ENCODE results near the gene NCOR2. TPM values are rescaled to one million over a fixed set of nuclear protein-coding genes. Genes with fewer than 3 reads are reported as not detected.

NCOR2 gene
- total RNA-seq, 4 donors from 2014 or later = 211 to 265 (median 225) TPM

DNA sequence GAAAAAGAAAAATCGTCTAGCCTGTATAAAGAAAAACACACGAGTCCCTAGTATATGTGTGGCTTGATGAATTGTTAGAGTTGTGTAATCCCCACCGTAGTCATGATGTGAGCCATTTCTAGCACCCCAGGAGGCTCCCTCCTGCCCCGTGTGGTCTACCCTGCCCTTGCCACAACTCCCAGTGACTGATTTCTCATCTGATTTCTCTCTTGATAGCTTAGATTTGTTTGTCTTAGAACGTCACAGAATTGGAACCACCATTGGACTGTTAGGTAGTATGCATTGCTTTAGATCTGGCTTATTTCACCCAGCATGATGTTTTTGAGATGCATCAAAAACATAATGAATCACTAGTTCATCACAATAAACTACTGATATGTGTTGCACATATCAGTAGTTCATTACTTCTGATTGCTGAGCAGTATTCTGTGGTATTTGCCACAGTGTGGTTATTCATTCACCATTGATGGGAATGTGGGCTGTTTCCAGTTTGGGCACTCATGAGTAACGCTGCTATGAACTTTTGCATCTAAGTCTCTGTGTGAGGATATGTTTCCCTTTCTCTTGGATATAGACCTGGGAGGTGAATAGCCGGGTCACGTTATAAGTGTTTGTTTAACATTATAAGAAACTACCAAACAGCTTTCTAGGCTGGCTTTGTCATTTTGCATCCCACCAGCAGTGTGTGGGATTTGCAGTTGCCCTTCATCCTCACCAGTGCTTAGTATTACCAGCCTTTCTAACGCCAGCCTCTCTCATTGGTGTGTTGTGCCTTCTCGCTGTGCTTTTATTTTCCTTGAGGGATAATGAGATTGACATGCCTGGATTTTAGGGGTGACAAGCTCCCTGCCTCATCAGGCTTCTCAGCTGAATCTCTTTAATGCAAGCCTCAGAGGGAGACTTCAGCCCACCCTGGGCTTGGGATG is 31.9 kb upstream of the NCOR2 start:
- 68 to 84% methylated on average over 10 of the region's 10 CpGs for WGBS, 2 donors
- Histone ChIP-seq H3K4me3 (no peak overlapping the region), H3K27ac (no peak overlapping the region), H3K9me3 (no peaks in the 10 kb centered on the region), H3K36me3 (no peaks in the 10 kb centered on the region), H3K27me3 (no peaks in the 10 kb centered on the region), H3K4me1 (peaks cover 0 to 8% (median 0%) of the 10 kb centered on the region in 4 donors)
- TF ChIP-seq, protein P1, sequence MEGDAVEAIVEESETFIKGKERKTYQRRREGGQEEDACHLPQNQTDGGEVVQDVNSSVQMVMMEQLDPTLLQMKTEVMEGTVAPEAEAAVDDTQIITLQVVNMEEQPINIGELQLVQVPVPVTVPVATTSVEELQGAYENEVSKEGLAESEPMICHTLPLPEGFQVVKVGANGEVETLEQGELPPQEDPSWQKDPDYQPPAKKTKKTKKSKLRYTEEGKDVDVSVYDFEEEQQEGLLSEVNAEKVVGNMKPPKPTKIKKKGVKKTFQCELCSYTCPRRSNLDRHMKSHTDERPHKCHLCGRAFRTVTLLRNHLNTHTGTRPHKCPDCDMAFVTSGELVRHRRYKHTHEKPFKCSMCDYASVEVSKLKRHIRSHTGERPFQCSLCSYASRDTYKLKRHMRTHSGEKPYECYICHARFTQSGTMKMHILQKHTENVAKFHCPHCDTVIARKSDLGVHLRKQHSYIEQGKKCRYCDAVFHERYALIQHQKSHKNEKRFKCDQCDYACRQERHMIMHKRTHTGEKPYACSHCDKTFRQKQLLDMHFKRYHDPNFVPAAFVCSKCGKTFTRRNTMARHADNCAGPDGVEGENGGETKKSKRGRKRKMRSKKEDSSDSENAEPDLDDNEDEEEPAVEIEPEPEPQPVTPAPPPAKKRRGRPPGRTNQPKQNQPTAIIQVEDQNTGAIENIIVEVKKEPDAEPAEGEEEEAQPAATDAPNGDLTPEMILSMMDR (IDR thresholded peaks at IDR 0.05) = no peak
- no peak for TF ChIP-seq EP300 (IDR thresholded peaks at IDR 0.05)
- TF ChIP-seq POLR2A (IDR thresholded peaks at IDR 0.05) = no peak
- no peak for DNase-seq (ENCODE audit: low spot score in 2 of 2)

DNA sequence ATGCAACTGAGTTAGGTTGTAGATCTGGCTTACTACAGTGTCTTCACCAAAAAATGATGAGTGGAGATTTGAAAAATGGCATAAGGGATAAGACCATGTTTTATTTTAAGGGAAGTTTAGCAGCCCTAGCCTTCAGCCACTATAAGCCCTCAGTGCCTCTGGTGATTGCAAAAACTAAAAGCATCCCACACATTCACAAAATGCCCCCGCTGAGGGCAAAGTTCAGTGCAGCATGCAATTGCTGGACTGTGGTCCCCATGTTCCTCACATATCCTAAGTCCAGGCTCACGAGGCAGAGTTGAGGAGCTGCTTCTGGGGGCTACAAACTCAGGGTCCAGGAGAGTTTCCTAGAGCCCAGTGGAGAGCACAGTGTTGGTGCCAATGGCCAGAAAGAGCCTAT is 29.6 kb upstream of the NCOR2 start:
- 33 to 39% methylated on average over 2 of the region's 2 CpGs for WGBS, 2 donors

DNA sequence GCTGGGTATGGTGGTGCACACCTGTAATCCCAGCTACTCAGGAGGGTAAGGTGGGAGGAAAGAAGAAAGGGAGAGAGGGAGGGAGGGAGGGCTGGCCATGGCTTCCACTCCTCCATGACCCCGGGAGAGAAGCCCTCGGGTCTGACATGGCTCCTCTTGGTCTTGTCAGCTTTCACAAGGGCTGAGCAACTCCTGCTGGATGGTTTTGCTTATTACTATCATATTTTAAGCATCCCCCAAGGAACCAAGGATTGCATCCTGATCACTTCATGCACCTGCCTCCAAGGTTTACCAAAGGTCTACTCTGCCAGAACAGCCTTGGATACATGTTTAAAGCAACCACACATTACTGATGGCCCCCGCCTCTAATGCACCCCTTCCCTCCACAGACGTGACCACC is 28.0 kb upstream of the NCOR2 start:
- 76 to 78% methylated on average over 4 of the region's 4 CpGs for WGBS, 2 donors
- H3K4me1 ChIP-seq = peaks cover 0 to 19% (median 3%) of the 10 kb centered on the region in 4 donors
- no peak overlapping the region for H3K27ac ChIP-seq
- no peaks in the 10 kb centered on the region for H3K36me3 ChIP-seq
- peaks cover 0 to 3% (median 0%) of the 10 kb centered on the region in 4 donors for H3K9me3 ChIP-seq
- no peaks in the 10 kb centered on the region for H3K27me3 ChIP-seq
- no peak overlapping the region for H3K4me3 ChIP-seq
- TF ChIP-seq POLR2A (IDR thresholded peaks at IDR 0.05) = no peak
- TF ChIP-seq, protein P1 (IDR thresholded peaks at IDR 0.05) = no peak
- no peak for TF ChIP-seq EP300 (IDR thresholded peaks at IDR 0.05)
- DNase-seq (ENCODE audit: low spot score in 2 of 2) = no peak

More for the DNA sequence above, 29.6 kb upstream of the NCOR2 start:
- TF ChIP-seq POLR2A (IDR thresholded peaks at IDR 0.05) (no peak), EP300 (IDR thresholded peaks at IDR 0.05) (no peak)
- TF ChIP-seq, protein P1 (IDR thresholded peaks at IDR 0.05) = no peak
- Histone ChIP-seq H3K27me3 (no peaks in the 10 kb centered on the region), H3K4me1 (peaks cover 0 to 13% (median 3%) of the 10 kb centered on the region in 4 donors), H3K9me3 (no peaks in the 10 kb centered on the region), H3K36me3 (no peaks in the 10 kb centered on the region), H3K4me3 (no peak overlapping the region), H3K27ac (no peak overlapping the region)
- DNase-seq (ENCODE audit: low spot score in 2 of 2) = no peak

DNA sequence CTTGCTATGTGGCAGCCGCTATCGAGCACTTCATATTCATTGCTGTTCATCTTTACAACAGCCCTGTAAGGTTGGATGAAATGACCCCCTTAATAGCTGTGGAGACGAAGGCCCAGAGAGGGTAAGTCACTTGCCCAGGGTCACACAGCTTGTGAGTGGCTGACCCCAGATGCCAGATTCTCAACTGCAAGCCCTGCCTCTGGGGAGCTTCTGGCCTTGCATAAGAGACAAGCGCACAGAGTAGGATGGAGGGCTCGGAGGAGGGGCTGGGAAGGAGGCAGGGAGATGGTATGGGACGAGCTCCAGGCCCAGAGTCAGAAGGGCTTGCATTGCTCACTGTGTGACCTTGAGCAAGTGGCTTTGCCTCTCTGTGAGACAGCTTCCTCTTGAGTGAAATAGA is 27.4 kb upstream of the NCOR2 start:
- Histone ChIP-seq H3K27me3 (no peaks in the 10 kb centered on the region), H3K4me3 (no peak overlapping the region), H3K36me3 (no peaks in the 10 kb centered on the region), H3K4me1 (peaks cover 0 to 19% (median 3%) of the 10 kb centered on the region in 4 donors), H3K9me3 (peaks cover 0 to 3% (median 0%) of the 10 kb centered on the region in 4 donors), H3K27ac (no peak overlapping the region)
- TF ChIP-seq EP300 (IDR thresholded peaks at IDR 0.05) = no peak
- TF ChIP-seq, protein P1 (IDR thresholded peaks at IDR 0.05) = no peak
- no peak for TF ChIP-seq POLR2A (IDR thresholded peaks at IDR 0.05)
- WGBS, 2 donors = 95 to 96% methylated on average over 6 of the region's 6 CpGs
- no peak for DNase-seq (ENCODE audit: low spot score in 2 of 2)

DNA sequence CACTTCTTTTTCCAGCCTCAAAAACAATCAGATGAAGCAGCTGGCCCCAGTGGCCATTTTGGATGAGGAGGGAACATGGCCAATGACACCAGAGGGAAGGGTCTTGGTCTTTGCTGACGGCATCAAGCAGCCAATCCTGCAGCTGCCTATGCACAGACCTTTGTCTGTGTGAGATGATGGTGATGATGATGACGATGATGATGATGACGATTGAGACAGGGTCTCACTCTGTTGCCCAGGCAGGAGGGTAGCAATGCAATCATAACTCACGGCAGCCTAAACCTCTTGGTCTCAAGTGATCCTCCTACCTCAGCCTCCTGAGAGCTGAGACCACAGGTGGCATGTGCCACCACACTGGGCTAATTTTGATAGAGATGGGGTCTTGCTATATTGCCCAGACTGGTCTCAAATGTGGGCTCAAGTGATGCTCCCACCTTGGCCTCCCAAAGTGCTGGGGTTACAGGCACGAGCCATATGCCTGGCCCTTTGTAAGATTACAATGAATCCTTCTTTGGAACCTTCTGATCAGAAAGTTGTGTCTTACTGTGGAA is 26.5 kb upstream of the NCOR2 start:
- H3K4me1 ChIP-seq = peaks cover 0 to 24% (median 5%) of the 10 kb centered on the region in 4 donors
- WGBS, 2 donors = 93 to 96% methylated on average over 5 of the region's 5 CpGs
- DNase-seq (ENCODE audit: low spot score in 2 of 2) = no peak
- no peak overlapping the region for H3K4me3 ChIP-seq
- no peak for TF ChIP-seq POLR2A (IDR thresholded peaks at IDR 0.05)
- TF ChIP-seq EP300 (IDR thresholded peaks at IDR 0.05) = no peak
- TF ChIP-seq, protein P1 (IDR thresholded peaks at IDR 0.05) = no peak
- H3K9me3 ChIP-seq = peaks cover 0 to 3% (median 0%) of the 10 kb centered on the region in 4 donors
- no peaks in the 10 kb centered on the region for H3K36me3 ChIP-seq
- H3K27ac ChIP-seq = no peak overlapping the region
- no peaks in the 10 kb centered on the region for H3K27me3 ChIP-seq

All from tibial nerve (tissue), 4 donors.